Measurements from ENCODE around the gene TMPRSS11E.

- TF ChIP-seq, protein P1, sequence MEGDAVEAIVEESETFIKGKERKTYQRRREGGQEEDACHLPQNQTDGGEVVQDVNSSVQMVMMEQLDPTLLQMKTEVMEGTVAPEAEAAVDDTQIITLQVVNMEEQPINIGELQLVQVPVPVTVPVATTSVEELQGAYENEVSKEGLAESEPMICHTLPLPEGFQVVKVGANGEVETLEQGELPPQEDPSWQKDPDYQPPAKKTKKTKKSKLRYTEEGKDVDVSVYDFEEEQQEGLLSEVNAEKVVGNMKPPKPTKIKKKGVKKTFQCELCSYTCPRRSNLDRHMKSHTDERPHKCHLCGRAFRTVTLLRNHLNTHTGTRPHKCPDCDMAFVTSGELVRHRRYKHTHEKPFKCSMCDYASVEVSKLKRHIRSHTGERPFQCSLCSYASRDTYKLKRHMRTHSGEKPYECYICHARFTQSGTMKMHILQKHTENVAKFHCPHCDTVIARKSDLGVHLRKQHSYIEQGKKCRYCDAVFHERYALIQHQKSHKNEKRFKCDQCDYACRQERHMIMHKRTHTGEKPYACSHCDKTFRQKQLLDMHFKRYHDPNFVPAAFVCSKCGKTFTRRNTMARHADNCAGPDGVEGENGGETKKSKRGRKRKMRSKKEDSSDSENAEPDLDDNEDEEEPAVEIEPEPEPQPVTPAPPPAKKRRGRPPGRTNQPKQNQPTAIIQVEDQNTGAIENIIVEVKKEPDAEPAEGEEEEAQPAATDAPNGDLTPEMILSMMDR (IDR thresholded peaks at IDR 0.05) = no peak
- TF ChIP-seq POLR2AphosphoS5 (IDR thresholded peaks at IDR 0.05) = no peak
Measured at GRCh38 chr4:68426516-68426915, 20.7 kb upstream of the TMPRSS11E start.

All from suprapubic skin (tissue), 3 donors.